ENCODE measurements around the gene STX8.
A peak's percentile ranks its signal among the peaks of the same experiment; 100 is the strongest.

The STX8 gene

GRCh38 chr17:9306086-9306485 is 269.5 kb downstream of the STX8 start:
- H2BK15ac ChIP-seq (ENCODE audit: low read depth, poor library complexity, severe bottlenecking), result no peak overlapping the region
- no peak overlapping the region for H3K4me3 ChIP-seq (ENCODE audit: insufficient read depth in 1 of 2, low read depth in 1 of 2, low read length in 2 of 2)
- no peaks in the 10 kb centered on the region for H3K9me3 ChIP-seq (ENCODE audit: control insufficient read depth, low read length)
- no peak overlapping the region for H3K23ac ChIP-seq (ENCODE audit: low read length in 2 of 2)
- no peaks in the 10 kb centered on the region for H3K27me3 ChIP-seq (ENCODE audit: control insufficient read depth in 1 of 2, insufficient read depth in 1 of 2, low read length in 2 of 2)
- H3K9ac ChIP-seq (ENCODE audit: low read length), result no peak overlapping the region
- WGBS, result 95% methylated on average over 4 of the region's 6 CpGs
- no peak overlapping the region for H3K14ac ChIP-seq (ENCODE audit: low read length in 2 of 2)
- no peak overlapping the region for H2BK5ac ChIP-seq (ENCODE audit: low read depth, low read length, poor library complexity, severe bottlenecking)
- H3K27ac ChIP-seq (ENCODE audit: low read length, poor library complexity, severe bottlenecking), result no peak overlapping the region
- no peak overlapping the region for H2BK12ac ChIP-seq (ENCODE audit: low read length in 2 of 2)
- no peaks in the 10 kb centered on the region for H3K36me3 ChIP-seq (ENCODE audit: control insufficient read depth in 1 of 2, insufficient read depth in 2 of 2, low read depth in 1 of 2, low read length in 2 of 2)
- no peak overlapping the region for H2AFZ ChIP-seq (ENCODE audit: low read depth, low read length)
- H3K18ac ChIP-seq (ENCODE audit: low read depth in 1 of 2, low read length in 2 of 2), result no peak overlapping the region
- H3K4ac ChIP-seq (ENCODE audit: low read depth in 1 of 2, low read length in 2 of 2), result no peak overlapping the region
- H4K8ac ChIP-seq (ENCODE audit: low read length), result no peak overlapping the region
- H2AK5ac ChIP-seq (ENCODE audit: low read length, severe bottlenecking), result no peak overlapping the region
- DNase-seq, result peak; percentile 30
- H3K4me1 ChIP-seq (ENCODE audit: control insufficient read depth, insufficient read depth, low read depth, low read length), result peaks cover 4% of the 10 kb centered on the region
- no peak overlapping the region for H2BK120ac ChIP-seq (ENCODE audit: low read depth, low read length)
- H4K91ac ChIP-seq (ENCODE audit: low read length), result no peak overlapping the region
- H3K79me1 ChIP-seq (replicated peaks; ENCODE audit: low read length, poor library complexity, severe bottlenecking), result no peaks in the 10 kb centered on the region
- H3K4me2 ChIP-seq (ENCODE audit: low read length, poor library complexity, severe bottlenecking), result no peak overlapping the region

- no peak overlapping the region for H3K9ac ChIP-seq (ENCODE audit: low read length)
- 48% methylated on average over 5 of the region's 7 CpGs for WGBS
- no peak overlapping the region for H3K23ac ChIP-seq (ENCODE audit: low read length in 2 of 2)
- no peak overlapping the region for H3K14ac ChIP-seq (ENCODE audit: low read length in 2 of 2)
- H4K91ac ChIP-seq (ENCODE audit: low read length), result no peak overlapping the region
- H2BK15ac ChIP-seq (ENCODE audit: low read depth, poor library complexity, severe bottlenecking), result no peak overlapping the region
- no peaks in the 10 kb centered on the region for H3K9me3 ChIP-seq (ENCODE audit: control insufficient read depth, low read length)
- no peak overlapping the region for H3K4me3 ChIP-seq (ENCODE audit: insufficient read depth in 1 of 2, low read depth in 1 of 2, low read length in 2 of 2)
- no peak overlapping the region for H2BK120ac ChIP-seq (ENCODE audit: low read depth, low read length)
- no peak overlapping the region for H3K4ac ChIP-seq (ENCODE audit: low read depth in 1 of 2, low read length in 2 of 2)
- H2BK5ac ChIP-seq (ENCODE audit: low read depth, low read length, poor library complexity, severe bottlenecking), result no peak overlapping the region
- peak; percentile 72 for DNase-seq
- no peak overlapping the region for H2AFZ ChIP-seq (ENCODE audit: low read depth, low read length)
- no peaks in the 10 kb centered on the region for H3K27me3 ChIP-seq (ENCODE audit: control insufficient read depth in 1 of 2, insufficient read depth in 1 of 2, low read length in 2 of 2)
- H2BK12ac ChIP-seq (ENCODE audit: low read length in 2 of 2), result no peak overlapping the region
- H3K27ac ChIP-seq (ENCODE audit: low read length, poor library complexity, severe bottlenecking), result no peak overlapping the region
- no peak overlapping the region for H3K4me2 ChIP-seq (ENCODE audit: low read length, poor library complexity, severe bottlenecking)
- no peak overlapping the region for H2AK5ac ChIP-seq (ENCODE audit: low read length, severe bottlenecking)
- H3K4me1 ChIP-seq (ENCODE audit: control insufficient read depth, insufficient read depth, low read depth, low read length), result no peaks in the 10 kb centered on the region
- H3K79me1 ChIP-seq (replicated peaks; ENCODE audit: low read length, poor library complexity, severe bottlenecking), result peaks cover 2% of the 10 kb centered on the region
- no peak overlapping the region for H4K8ac ChIP-seq (ENCODE audit: low read length)
- H3K18ac ChIP-seq (ENCODE audit: low read depth in 1 of 2, low read length in 2 of 2), result no peak overlapping the region
- no peaks in the 10 kb centered on the region for H3K36me3 ChIP-seq (ENCODE audit: control insufficient read depth in 1 of 2, insufficient read depth in 2 of 2, low read depth in 1 of 2, low read length in 2 of 2)
Observed at GRCh38 chr17:9299695-9300094, 275.9 kb downstream of the STX8 start.

- H3K4me2 ChIP-seq (ENCODE audit: low read length, poor library complexity, severe bottlenecking), result no peak overlapping the region
- H4K91ac ChIP-seq (ENCODE audit: low read length), result no peak overlapping the region
- H3K23ac ChIP-seq (ENCODE audit: low read length in 2 of 2), result no peak overlapping the region
- no peaks in the 10 kb centered on the region for H3K27me3 ChIP-seq (ENCODE audit: control insufficient read depth in 1 of 2, insufficient read depth in 1 of 2, low read length in 2 of 2)
- H3K79me1 ChIP-seq (replicated peaks; ENCODE audit: low read length, poor library complexity, severe bottlenecking), result peaks cover 2% of the 10 kb centered on the region
- H3K9ac ChIP-seq (ENCODE audit: low read length), result no peak overlapping the region
- H2BK15ac ChIP-seq (ENCODE audit: low read depth, poor library complexity, severe bottlenecking), result no peak overlapping the region
- no peaks in the 10 kb centered on the region for H3K4me1 ChIP-seq (ENCODE audit: control insufficient read depth, insufficient read depth, low read depth, low read length)
- H2BK5ac ChIP-seq (ENCODE audit: low read depth, low read length, poor library complexity, severe bottlenecking), result no peak overlapping the region
- H3K14ac ChIP-seq (ENCODE audit: low read length in 2 of 2), result no peak overlapping the region
- H3K4ac ChIP-seq (ENCODE audit: low read depth in 1 of 2, low read length in 2 of 2), result no peak overlapping the region
- H2AK5ac ChIP-seq (ENCODE audit: low read length, severe bottlenecking), result no peak overlapping the region
- H3K18ac ChIP-seq (ENCODE audit: low read depth in 1 of 2, low read length in 2 of 2), result peak overlapping the region in 1 of 2 experiments; percentile 3
- no peak overlapping the region for H2AFZ ChIP-seq (ENCODE audit: low read depth, low read length)
- H3K27ac ChIP-seq (ENCODE audit: low read length, poor library complexity, severe bottlenecking), result no peak overlapping the region
- H3K36me3 ChIP-seq (ENCODE audit: control insufficient read depth in 1 of 2, insufficient read depth in 2 of 2, low read depth in 1 of 2, low read length in 2 of 2), result no peaks in the 10 kb centered on the region
- H2BK12ac ChIP-seq (ENCODE audit: low read length in 2 of 2), result no peak overlapping the region
- WGBS, result 87% methylated on average over 5 of the region's 5 CpGs
- H3K4me3 ChIP-seq (ENCODE audit: insufficient read depth in 1 of 2, low read depth in 1 of 2, low read length in 2 of 2), result no peak overlapping the region
- peak overlapping the region; percentile 32 for H4K8ac ChIP-seq (ENCODE audit: low read length)
- no peaks in the 10 kb centered on the region for H3K9me3 ChIP-seq (ENCODE audit: control insufficient read depth, low read length)
- DNase-seq, result no peak
- no peak overlapping the region for H2BK120ac ChIP-seq (ENCODE audit: low read depth, low read length)
Observed at GRCh38 chr17:9298776-9299295, 276.8 kb downstream of the STX8 start.

- Histone ChIP-seq H3K9me3 (ENCODE audit: control insufficient read depth, low read length) (no peaks in the 10 kb centered on the region), H2AFZ (ENCODE audit: low read depth, low read length) (no peak overlapping the region), H2BK15ac (ENCODE audit: low read depth, poor library complexity, severe bottlenecking) (no peak overlapping the region), H3K4me1 (ENCODE audit: control insufficient read depth, insufficient read depth, low read depth, low read length) (no peaks in the 10 kb centered on the region), H4K91ac (ENCODE audit: low read length) (peak overlapping the region; percentile 8), H3K27me3 (ENCODE audit: control insufficient read depth in 1 of 2, insufficient read depth in 1 of 2, low read length in 2 of 2) (no peaks in the 10 kb centered on the region), H3K4me3 (ENCODE audit: insufficient read depth in 1 of 2, low read depth in 1 of 2, low read length in 2 of 2) (no peak overlapping the region), H2BK12ac (ENCODE audit: low read length in 2 of 2) (no peak overlapping the region), H3K9ac (ENCODE audit: low read length) (no peak overlapping the region), H3K79me1 (replicated peaks; ENCODE audit: low read length, poor library complexity, severe bottlenecking) (peaks cover 2% of the 10 kb centered on the region), H3K4me2 (ENCODE audit: low read length, poor library complexity, severe bottlenecking) (no peak overlapping the region), H4K8ac (ENCODE audit: low read length) (peak overlapping the region; percentile 19), H3K23ac (ENCODE audit: low read length in 2 of 2) (no peak overlapping the region), H3K18ac (ENCODE audit: low read depth in 1 of 2, low read length in 2 of 2) (no peak overlapping the region), H2BK5ac (ENCODE audit: low read depth, low read length, poor library complexity, severe bottlenecking) (no peak overlapping the region), H2BK120ac (ENCODE audit: low read depth, low read length) (no peak overlapping the region), H3K4ac (ENCODE audit: low read depth in 1 of 2, low read length in 2 of 2) (peak overlapping the region in 1 of 2 experiments; percentile 6), H3K14ac (ENCODE audit: low read length in 2 of 2) (no peak overlapping the region), H2AK5ac (ENCODE audit: low read length, severe bottlenecking) (no peak overlapping the region), H3K27ac (ENCODE audit: low read length, poor library complexity, severe bottlenecking) (no peak overlapping the region), H3K36me3 (ENCODE audit: control insufficient read depth in 1 of 2, insufficient read depth in 2 of 2, low read depth in 1 of 2, low read length in 2 of 2) (no peaks in the 10 kb centered on the region)
- 98% methylated on average over 5 of the region's 5 CpGs for WGBS
- no peak for DNase-seq
Observed at GRCh38 chr17:9298135-9298534, 277.5 kb downstream of the STX8 start.

Measured in mesenchymal stem cell (in vitro differentiated cells and primary cell).